ENCODE data around the gene SDHAF1. TPM values are rescaled to one million over a fixed set of nuclear protein-coding genes. Genes with fewer than 3 reads are reported as not detected.

The SDHAF1 gene
- total RNA-seq, 3 donors from 2014 or later = 27.3 to 29.7 (median 28.0) TPM

Other genes with a start within 250 kb of the SDHAF1 start
- 10 to 100 TPM; 18.9 to 25.2 (median 19.4) TPM for gene U2AF1L4, start 249.8 kb upstream of the SDHAF1 start, total RNA-seq
- 10 to 100 TPM; 46.1 to 49.3 (median 47.9) TPM for gene PSENEN, start 249.5 kb upstream of the SDHAF1 start, total RNA-seq
- 1 to 10 TPM; 5.8 to 6.4 (median 6.4) TPM for gene LIN37, start 246.6 kb upstream of the SDHAF1 start, total RNA-seq
- under 1 TPM; 0.22 to 0.46 (median 0.37) TPM for gene HSPB6, start 238.2 kb upstream of the SDHAF1 start, total RNA-seq
- gene PROSER3, start 237.0 kb upstream of the SDHAF1 start, total RNA-seq = 10 to 100 TPM; 27.2 to 33.7 (median 27.3) TPM
- gene ARHGAP33, start 219.6 kb upstream of the SDHAF1 start, total RNA-seq = 1 to 10 TPM; 5.5 to 6.9 (median 6.2) TPM
- gene PRODH2, start 182.3 kb upstream of the SDHAF1 start, total RNA-seq = not detected
- under 1 TPM in 2 of 3 donors, not detected in 1; 0.13 to 0.16 TPM for gene NPHS1, start 142.7 kb upstream of the SDHAF1 start, total RNA-seq
- under 1 TPM; 0.24 to 0.92 (median 0.86) TPM for gene KIRREL2, start 138.3 kb upstream of the SDHAF1 start, total RNA-seq
- gene APLP1, start 126.6 kb upstream of the SDHAF1 start, total RNA-seq = under 1 TPM in 2 of 3 donors, not detected in 1; 0.24 to 0.34 TPM
- gene NFKBID, start 94.6 kb upstream of the SDHAF1 start, total RNA-seq = 100 to 1,000 TPM; 138 to 149 (median 142) TPM
- 10 to 100 TPM; 22.6 to 37.1 (median 24.0) TPM for gene HCST, start 92.7 kb upstream of the SDHAF1 start, total RNA-seq
- under 1 TPM in 2 of 3 donors, not detected in 1; 0.52 to 0.69 TPM for gene TYROBP, start 86.9 kb upstream of the SDHAF1 start, total RNA-seq
- gene LRFN3, start 58.8 kb upstream of the SDHAF1 start, total RNA-seq = 10 to 100 TPM; 14.1 to 15.3 (median 14.4) TPM
- gene SYNE4, start 13.6 kb downstream of the SDHAF1 start, total RNA-seq = 1 to 10 TPM in 2 of 3 donors, under 1 TPM in 1; 0.92 to 1.4 (median 1.2) TPM
- 10 to 100 TPM; 33.1 to 38.2 (median 36.1) TPM for gene ALKBH6, start 19.0 kb downstream of the SDHAF1 start, total RNA-seq
- 1 to 10 TPM in 1 of 3 donors, under 1 TPM in 2; 0.33 to 1.4 (median 0.58) TPM for gene CLIP3, start 37.7 kb downstream of the SDHAF1 start, total RNA-seq
- gene THAP8, start 59.1 kb downstream of the SDHAF1 start, total RNA-seq = 1 to 10 TPM in 1 of 3 donors, under 1 TPM in 2; 0.76 to 1.2 (median 0.90) TPM
- 10 to 100 TPM; 10.3 to 14.6 (median 12.5) TPM for gene WDR62, start 59.7 kb downstream of the SDHAF1 start, total RNA-seq
- not detected for gene OVOL3, start 116.0 kb downstream of the SDHAF1 start, total RNA-seq
- gene POLR2I, start 119.7 kb downstream of the SDHAF1 start, total RNA-seq = 100 to 1,000 TPM; 139 to 165 (median 159) TPM
- gene TBCB, start 120.3 kb downstream of the SDHAF1 start, total RNA-seq = 100 to 1,000 TPM; 155 to 173 (median 157) TPM
- 100 to 1,000 TPM; 287 to 318 (median 313) TPM for gene CAPNS1, start 144.9 kb downstream of the SDHAF1 start, total RNA-seq
- gene COX7A1, start 157.3 kb downstream of the SDHAF1 start, total RNA-seq = not detected
- gene ZNF565, start 219.5 kb downstream of the SDHAF1 start, total RNA-seq = 1 to 10 TPM; 1.9 to 2.6 (median 2.5) TPM
- 100 to 1,000 TPM in 2 of 3 donors, 10 to 100 TPM in 1; 98.7 to 102 (median 101) TPM for gene ZNF146, start 219.9 kb downstream of the SDHAF1 start, total RNA-seq